WTC11 (cell line): ENCODE measurements around the gene EGFR. TPM values are rescaled to one million over a fixed set of nuclear protein-coding genes. Genes with fewer than 3 reads are reported as not detected.

Experiments
- ATAC-seq: fragments of 200-7000 bp; cut with Tn5 transposase; 2 replicates; pipeline ENCODE4 v1.10.0; 2021; ENCODE audit warnings: mild to moderate bottlenecking, moderate library complexity
- CTCF ChIA-PET: fragments of 300-600 bp; sonication (Branson Sonifier 250); formaldehyde crosslinking; loops from one replicate; lab custom pipeline; 2021; ENCODE audit warnings: antibody characterized with exemption; lab: Charles Lee
- POLR2A ChIA-PET: fragments of 350-600 bp; sonication (Branson Sonifier 250); formaldehyde crosslinking; loops from one replicate; lab custom pipeline; 2021; ENCODE audit warnings: antibody characterized with exemption; lab: Charles Lee
- DNase-seq: peaks from one replicate; pipeline ENCODE4 v3.0.0; 2021; ENCODE audit warnings: low spot score
- H3K27ac Mint-ChIP-seq: 2 replicates; pipeline ENCODE4 v1.8.0; 2021; ENCODE audit warnings: mixed read lengths
- H3K27me3 Mint-ChIP-seq: 2 replicates; pipeline ENCODE4 v1.8.0; 2021; ENCODE audit warnings: low read depth, mild to moderate bottlenecking, moderate library complexity, mixed read lengths
- H3K36me3 Mint-ChIP-seq: 2 replicates; pipeline ENCODE4 v1.8.0; 2021; ENCODE audit warnings: mixed read lengths
- H3K4me1 Mint-ChIP-seq: 2 replicates; pipeline ENCODE4 v1.8.0; 2022; ENCODE audit warnings: mixed read lengths
- H3K4me3 Mint-ChIP-seq: 2 replicates; pipeline ENCODE4 v1.8.0; 2021; ENCODE audit warnings: mild to moderate bottlenecking, moderate library complexity, mixed read lengths
- H3K9me3 Mint-ChIP-seq: 2 replicates; pipeline ENCODE4 v1.8.0; 2021; ENCODE audit warnings: mixed read lengths
- ATF1 ChIP-seq: sonication (generic); formaldehyde crosslinking; IDR thresholded peaks from 2 replicates; pipeline ENCODE4 v1.8.1; 2023; ENCODE audit warnings: mild to moderate bottlenecking, moderate library complexity, missing genetic modification reagents
- E2F4 ChIP-seq: sonication (generic); formaldehyde crosslinking; IDR thresholded peaks from 2 replicates; pipeline ENCODE4 v1.8.1; 2022; ENCODE audit warnings: low read depth, mild to moderate bottlenecking, moderate library complexity, missing genetic modification reagents, borderline replicate concordance
- ELF4 ChIP-seq: sonication (generic); formaldehyde crosslinking; IDR thresholded peaks from 2 replicates; pipeline ENCODE4 v1.8.1; 2022; ENCODE audit warnings: low read depth, mild to moderate bottlenecking, moderate library complexity, missing genetic modification reagents
- EMX1 ChIP-seq: fragments of 250-450 bp; sonication (Bioruptor Pico); IDR thresholded peaks from 2 replicates; pipeline ENCODE4 v1.8.0; 2021; ENCODE audit warnings: mild to moderate bottlenecking
- ERG ChIP-seq: fragments of 250-450 bp; sonication (Bioruptor Pico); IDR thresholded peaks from 2 replicates; pipeline ENCODE4 v1.8.0; 2021; ENCODE audit warnings: mild to moderate bottlenecking
- FOXJ3 ChIP-seq: sonication (generic); formaldehyde crosslinking; IDR thresholded peaks from 2 replicates; pipeline ENCODE4 v1.9.0; 2021; ENCODE audit warnings: missing genetic modification reagents, mild to moderate bottlenecking, borderline replicate concordance
- HMGXB4 ChIP-seq: sonication (generic); formaldehyde crosslinking; IDR thresholded peaks from 2 replicates; pipeline ENCODE4 v1.8.1; 2023; ENCODE audit warnings: mild to moderate bottlenecking, moderate library complexity, missing genetic modification reagents
- MAX ChIP-seq: sonication (generic); formaldehyde crosslinking; IDR thresholded peaks from 2 replicates; pipeline ENCODE4 v1.8.0; 2022; ENCODE audit warnings: mild to moderate bottlenecking, missing genetic modification reagents
- MLX ChIP-seq: sonication (generic); formaldehyde crosslinking; IDR thresholded peaks from 2 replicates; pipeline ENCODE4 v1.8.1; 2023; ENCODE audit warnings: mild to moderate bottlenecking, missing genetic modification reagents, moderate library complexity
- OVOL2 ChIP-seq: fragments of 250-450 bp; sonication (Bioruptor Pico); IDR thresholded peaks from 2 replicates; pipeline ENCODE4 v1.9.0; 2021; ENCODE audit warnings: mild to moderate bottlenecking, borderline replicate concordance
- SMAD3 ChIP-seq: sonication (generic); formaldehyde crosslinking; IDR thresholded peaks from 2 replicates; pipeline ENCODE4 v1.8.0; 2022; ENCODE audit warnings: missing genetic modification reagents, mild to moderate bottlenecking, borderline replicate concordance
- TEAD1 ChIP-seq: sonication (generic); formaldehyde crosslinking; IDR thresholded peaks from 2 replicates; pipeline ENCODE4 v1.8.0; 2022; ENCODE audit warnings: mild to moderate bottlenecking, missing genetic modification reagents
- ZNF281 ChIP-seq: sonication (generic); formaldehyde crosslinking; IDR thresholded peaks from 2 replicates; pipeline ENCODE4 v1.8.0; 2023; ENCODE audit warnings: mild to moderate bottlenecking, missing genetic modification reagents
- total RNA-seq: library from RNA; stranded (reverse); gene quantifications from 3 replicates; pipeline ENCODE4 v1.2.3, GENCODE V29; 2021

Gene EGFR
- total RNA-seq, 1 experiment from 2014 or later, result 5.9 TPM

GRCh38 chr7:55099821-55100543 lies 81.2 kb downstream of the EGFR start:
- DNase-seq (no peak), ATAC-seq (no peak)
- Mint-ChIP-seq H3K4me3 (no peak overlapping the region), H3K36me3 (no peaks in the 10 kb centered on the region), H3K27ac (no peak overlapping the region), H3K27me3 (no peaks in the 10 kb centered on the region), H3K4me1 (peaks cover 30% of the 10 kb centered on the region), H3K9me3 (no peaks in the 10 kb centered on the region)
- ChIA-PET POLR2A (no interaction called here), CTCF (interaction anchor here (1.7 kb wide), 1 partner anchor 155 kb away, joined by 8 read pairs; no protein-coding TSS in a partner anchor)
- TF ChIP-seq TEAD1, result no peak

GRCh38 chr7:55100544-55101327 lies 81.9 kb downstream of the EGFR start:
- ATAC-seq, result no peak
- POLR2A ChIA-PET, result no interaction called here
- TF ChIP-seq ZNF281 (CRISPR knock-in tag) (no peak), HMGXB4 (CRISPR knock-in tag) (no peak), E2F4 (CRISPR knock-in tag) (no peak), MLX (CRISPR knock-in tag) (no peak), ATF1 (CRISPR knock-in tag) (no peak), ELF4 (CRISPR knock-in tag) (no peak), ERG (CRISPR knock-in tag) (no peak), SMAD3 (CRISPR knock-in tag) (no peak), OVOL2 (CRISPR knock-in tag) (no peak), EMX1 (no peak), FOXJ3 (CRISPR knock-in tag) (no peak), MAX (CRISPR knock-in tag) (no peak)
- TF ChIP-seq, all 79 proteins: peak for 0
- no peak for DNase-seq
- no peaks in the 10 kb centered on the region for H3K9me3 Mint-ChIP-seq
- no peaks in the 10 kb centered on the region for H3K27me3 Mint-ChIP-seq
- H3K4me3 Mint-ChIP-seq, result no peak overlapping the region
- H3K27ac Mint-ChIP-seq, result 0 out of 2 replicates have a peak overlapping the region, but pooled peaks have one; percentile 60
- H3K4me1 Mint-ChIP-seq, result peaks cover 30% of the 10 kb centered on the region
- H3K36me3 Mint-ChIP-seq, result no peaks in the 10 kb centered on the region
- CTCF ChIA-PET, result interaction anchor here (1.7 kb wide), 1 partner anchor 154 kb away, joined by 8 read pairs; no protein-coding TSS in a partner anchor
